ENCODE data around the gene RIPK3.
"Not testable (repeated sequence)": the region's sequence is repeated elsewhere in the genome, so short reads cannot be mapped to it uniquely, and the experiment has no call there.

The RIPK3 gene

GRCh38 chr14:24339284-24340151, at the start of gene RIPK3:
TSS of gene RIPK3 (minus strand) at chr14:24339991. CDS start at chr14:24339826, 165 bp downstream.
- Mint-ChIP-seq H3K4me3 (peak within 1 kb of the TSS; percentile 86), H3K4me1 (peaks cover 37% of the 10 kb centered on the region), H3K27me3 (peaks cover 10% of the 10 kb centered on the region), H3K27ac (peak within 1 kb of the TSS; percentile 92), H3K36me3 (peaks cover 32% of the 10 kb centered on the region), H3K9me3 (no peaks in the 10 kb centered on the region)
- peak; percentile 94 for ATAC-seq

DNA sequence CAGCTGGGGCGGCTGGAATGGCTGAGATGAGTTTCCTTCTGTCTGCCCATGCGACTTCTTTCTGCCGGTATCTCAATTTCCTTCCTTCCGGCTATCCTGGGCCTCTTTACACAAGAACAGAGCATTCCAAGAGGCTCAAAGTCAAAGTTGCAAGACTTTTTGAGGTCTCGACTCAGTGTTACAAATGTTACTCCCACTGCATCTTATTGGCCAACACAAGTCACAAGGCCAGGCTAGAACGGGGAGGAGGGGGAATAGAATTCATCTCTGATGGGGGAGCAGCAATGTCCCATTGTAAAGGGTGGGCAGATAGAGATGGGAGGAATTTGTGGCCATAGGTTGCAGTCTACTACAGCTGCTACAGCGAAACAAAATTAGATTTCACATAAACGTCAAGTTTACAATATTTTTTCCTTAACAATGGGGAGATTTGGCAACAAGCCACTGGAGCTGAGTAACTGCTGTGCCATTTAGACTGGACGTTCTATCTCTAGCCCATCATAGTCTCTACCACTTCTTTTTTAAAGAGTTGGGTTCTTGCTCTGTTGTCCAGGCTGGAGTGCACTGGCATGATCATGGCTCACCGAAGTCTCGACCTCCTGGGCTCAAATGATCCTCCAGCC, 49.5 kb upstream of the RIPK3 start:
- no peak for ATAC-seq
- H3K36me3 Mint-ChIP-seq, result no peaks in the 10 kb centered on the region

DNA sequence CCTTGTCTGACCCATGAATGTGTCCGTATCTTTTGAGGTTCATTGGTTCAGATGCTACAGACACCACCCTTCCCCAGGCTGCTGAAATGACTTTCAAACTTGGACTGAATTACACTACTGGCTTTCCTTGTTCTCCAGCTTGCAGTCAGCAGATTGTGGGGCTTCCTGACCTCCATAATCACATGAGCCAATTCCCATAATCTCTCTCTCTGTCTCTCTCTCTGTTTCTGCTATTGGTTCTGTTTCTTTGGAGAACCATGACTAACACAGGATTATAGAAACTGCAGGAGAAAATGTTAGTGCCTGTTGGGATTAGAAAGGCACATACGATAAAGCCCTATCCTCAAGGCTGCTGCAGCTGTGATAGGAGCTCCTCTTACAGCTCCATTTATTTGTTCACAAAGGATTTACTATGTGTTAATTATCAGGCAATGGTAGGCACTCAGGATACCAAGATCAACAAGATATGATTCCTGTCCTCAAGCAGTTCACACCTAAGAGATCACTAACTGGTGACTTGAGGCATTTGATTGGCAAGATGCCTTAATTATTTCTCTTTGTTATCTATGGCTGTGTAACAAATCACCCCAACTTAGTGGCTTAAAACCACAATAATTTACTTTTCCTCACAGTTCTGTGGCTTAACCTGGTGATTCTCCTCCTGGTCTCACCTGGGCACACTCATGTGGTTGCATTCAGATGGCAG, 48.8 kb upstream of the RIPK3 start:
- peaks cover 9% of the 10 kb centered on the region for H3K27me3 Mint-ChIP-seq
- H3K4me3 Mint-ChIP-seq, result no peak overlapping the region
- no peak overlapping the region for H3K27ac Mint-ChIP-seq
- no peaks in the 10 kb centered on the region for H3K36me3 Mint-ChIP-seq
- ATAC-seq, result no peak
- H3K4me1 Mint-ChIP-seq, result no peaks in the 10 kb centered on the region
- no peaks in the 10 kb centered on the region for H3K9me3 Mint-ChIP-seq

More for the DNA sequence above, 49.5 kb upstream of the RIPK3 start:
- Mint-ChIP-seq H3K4me3 (no peak overlapping the region), H3K4me1 (no peaks in the 10 kb centered on the region), H3K27ac (no peak overlapping the region), H3K9me3 (no peaks in the 10 kb centered on the region), H3K27me3 (peaks cover 9% of the 10 kb centered on the region)

DNA sequence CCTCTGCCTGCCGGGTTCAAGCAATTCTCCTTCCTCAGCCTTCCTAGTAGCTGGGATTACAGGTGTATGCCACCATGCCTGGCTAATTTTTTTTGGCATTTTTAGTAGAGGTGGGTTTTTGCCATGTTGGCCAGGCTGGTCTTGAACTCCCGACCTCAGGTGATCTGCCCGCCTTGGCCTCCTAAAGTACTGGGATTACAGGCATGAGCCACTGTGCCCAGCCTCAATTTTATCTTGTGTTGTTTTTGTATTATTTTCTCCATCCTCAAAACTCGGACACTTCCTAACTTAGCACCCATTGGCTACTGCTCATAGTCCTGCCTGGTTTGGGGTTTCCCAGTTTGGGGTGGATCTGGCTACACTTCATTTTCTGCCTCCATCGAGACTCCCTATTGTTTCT, 47.8 kb upstream of the RIPK3 start:
- not testable (repeated sequence) for H3K36me3 Mint-ChIP-seq, H3K9me3 Mint-ChIP-seq, H3K27me3 Mint-ChIP-seq, H3K4me3 Mint-ChIP-seq, H3K4me1 Mint-ChIP-seq, H3K27ac Mint-ChIP-seq, ATAC-seq

DNA sequence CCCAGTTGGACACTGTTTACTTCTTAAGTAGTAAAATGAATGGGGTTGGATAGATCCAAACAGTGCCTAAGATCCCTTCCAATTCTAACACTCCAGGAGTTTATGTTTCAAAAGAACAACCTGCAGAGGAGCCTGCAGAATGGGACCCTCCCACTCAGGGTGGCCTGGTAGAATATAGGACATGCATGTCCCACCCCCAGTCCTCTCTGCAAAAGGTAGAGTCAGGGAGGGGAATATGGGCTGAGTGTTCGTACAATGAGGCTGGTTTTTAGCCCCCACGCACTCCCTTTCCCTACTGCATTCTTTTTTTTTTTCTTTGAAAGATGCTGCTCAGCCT, 47.2 kb upstream of the RIPK3 start:
- Mint-ChIP-seq H3K27ac (no peak overlapping the region), H3K27me3 (no peaks in the 10 kb centered on the region), H3K9me3 (no peaks in the 10 kb centered on the region), H3K36me3 (no peaks in the 10 kb centered on the region), H3K4me3 (no peak overlapping the region), H3K4me1 (no peaks in the 10 kb centered on the region)
- no peak for ATAC-seq

DNA sequence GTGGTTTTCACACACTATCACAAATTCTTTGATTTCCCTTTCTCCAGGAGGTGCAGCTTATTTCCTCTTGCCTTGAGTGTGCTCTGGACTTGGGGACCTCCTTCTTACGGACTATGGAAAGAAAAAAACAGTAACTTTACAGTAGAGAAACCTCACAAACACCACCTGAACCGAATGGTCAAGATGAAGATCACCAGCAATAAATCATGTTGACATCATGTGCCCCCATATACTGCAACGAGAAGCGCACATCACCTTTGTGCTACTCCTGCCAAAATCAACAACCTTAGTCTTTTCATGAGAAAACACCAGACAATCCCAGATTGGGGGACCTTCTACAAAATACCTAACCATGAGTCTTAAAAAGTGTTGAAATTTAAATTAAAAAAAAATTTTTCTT, 45.7 kb upstream of the RIPK3 start:
- H3K36me3 Mint-ChIP-seq, result no peaks in the 10 kb centered on the region
- no peaks in the 10 kb centered on the region for H3K9me3 Mint-ChIP-seq
- no peaks in the 10 kb centered on the region for H3K4me1 Mint-ChIP-seq
- H3K4me3 Mint-ChIP-seq, result no peak overlapping the region
- ATAC-seq, result no peak
- no peaks in the 10 kb centered on the region for H3K27me3 Mint-ChIP-seq
- H3K27ac Mint-ChIP-seq, result no peak overlapping the region

DNA sequence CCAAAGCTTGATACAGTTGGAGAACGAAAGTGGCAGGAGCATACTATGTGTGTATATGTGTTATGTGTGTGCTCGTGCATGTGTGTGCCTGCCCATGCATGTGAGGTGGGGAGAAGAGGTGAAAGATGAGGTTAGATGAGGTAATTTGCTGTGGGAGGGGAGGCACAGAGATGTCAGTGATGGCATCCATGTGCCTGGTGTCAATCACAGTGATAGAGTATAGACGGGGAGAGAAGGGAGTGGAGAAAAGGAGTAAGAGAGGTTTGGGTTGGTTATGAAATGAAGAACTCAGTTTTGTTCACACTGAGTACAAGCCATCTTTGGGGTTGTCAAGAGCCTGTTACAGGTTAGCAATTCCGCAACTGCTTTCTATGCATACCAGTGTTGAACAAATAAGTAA, 44.4 kb upstream of the RIPK3 start:
- H3K9me3 Mint-ChIP-seq, result no peaks in the 10 kb centered on the region
- no peak for ATAC-seq
- no peak overlapping the region for H3K27ac Mint-ChIP-seq
- no peaks in the 10 kb centered on the region for H3K27me3 Mint-ChIP-seq
- H3K4me3 Mint-ChIP-seq, result no peak overlapping the region
- no peaks in the 10 kb centered on the region for H3K4me1 Mint-ChIP-seq
- H3K36me3 Mint-ChIP-seq, result no peaks in the 10 kb centered on the region

DNA sequence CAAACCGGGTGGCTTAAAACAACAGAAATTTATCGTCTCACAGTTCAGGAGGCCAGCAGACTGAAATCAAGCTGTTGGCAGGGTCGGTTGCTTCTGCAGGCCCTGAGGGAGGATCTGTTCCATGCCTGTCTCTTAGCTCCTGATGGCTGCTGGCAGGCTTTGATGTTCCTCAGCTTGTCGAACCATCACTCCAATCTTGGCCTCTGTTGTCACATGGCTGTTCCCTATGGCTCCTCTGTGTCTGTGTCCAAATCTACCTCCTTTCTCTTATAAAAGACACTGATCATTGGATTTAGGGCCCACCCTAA, 42.2 kb upstream of the RIPK3 start:
- Mint-ChIP-seq H3K9me3 (no peaks in the 10 kb centered on the region), H3K4me1 (no peaks in the 10 kb centered on the region), H3K4me3 (no peak overlapping the region), H3K27me3 (no peaks in the 10 kb centered on the region), H3K36me3 (no peaks in the 10 kb centered on the region), H3K27ac (no peak overlapping the region)
- ATAC-seq, result no peak

DNA sequence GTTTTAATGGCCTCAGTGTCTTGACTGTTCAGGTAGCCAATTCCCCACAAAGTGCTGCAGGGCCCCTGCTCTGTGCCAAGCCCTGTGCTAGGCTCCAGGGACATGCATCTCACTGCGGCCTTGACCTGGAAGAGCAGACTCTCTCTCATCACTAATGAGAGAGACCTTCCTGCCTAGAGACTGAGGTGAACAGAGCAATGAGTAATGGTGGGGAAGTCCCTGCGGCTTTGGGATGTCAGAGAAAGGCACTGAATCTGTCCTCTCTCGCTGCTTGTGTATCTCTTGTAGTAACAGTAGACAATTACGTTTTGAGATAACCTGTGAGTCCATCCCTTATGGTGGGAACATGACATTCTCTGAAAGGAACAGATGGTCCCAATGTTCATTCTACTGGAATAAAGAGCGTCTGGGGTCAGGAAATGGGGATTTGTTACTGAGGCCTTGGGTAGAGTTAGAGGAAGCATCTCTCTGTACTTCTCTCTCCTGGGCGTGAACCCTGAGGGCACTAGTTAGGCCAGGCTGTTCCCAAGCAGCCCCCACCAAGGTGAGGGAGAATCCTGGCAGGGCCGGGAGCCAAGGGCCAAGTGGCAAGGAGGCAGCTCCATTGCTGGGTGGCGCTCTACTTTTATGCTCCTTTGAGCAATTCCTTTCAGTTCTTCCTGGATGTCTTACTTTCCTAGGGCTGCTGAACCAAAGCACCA, 41.7 kb upstream of the RIPK3 start:
- Mint-ChIP-seq H3K4me1 (no peaks in the 10 kb centered on the region), H3K27ac (no peak overlapping the region), H3K36me3 (no peaks in the 10 kb centered on the region), H3K27me3 (no peaks in the 10 kb centered on the region), H3K4me3 (no peak overlapping the region), H3K9me3 (no peaks in the 10 kb centered on the region)
- ATAC-seq, result no peak

GRCh38 chr14:24379907-24380730, 40.3 kb upstream of the RIPK3 start:
- no peaks in the 10 kb centered on the region for H3K9me3 Mint-ChIP-seq
- H3K27ac Mint-ChIP-seq, result no peak overlapping the region
- H3K36me3 Mint-ChIP-seq, result no peaks in the 10 kb centered on the region
- no peaks in the 10 kb centered on the region for H3K27me3 Mint-ChIP-seq
- ATAC-seq, result no peak
- H3K4me1 Mint-ChIP-seq, result no peaks in the 10 kb centered on the region
- H3K4me3 Mint-ChIP-seq, result no peak overlapping the region

GRCh38 chr14:24378981-24379906, 39.5 kb upstream of the RIPK3 start:
- H3K27ac Mint-ChIP-seq, result no peak overlapping the region
- no peaks in the 10 kb centered on the region for H3K9me3 Mint-ChIP-seq
- ATAC-seq, result no peak
- no peaks in the 10 kb centered on the region for H3K27me3 Mint-ChIP-seq
- no peaks in the 10 kb centered on the region for H3K4me1 Mint-ChIP-seq
- H3K4me3 Mint-ChIP-seq, result no peak overlapping the region
- no peaks in the 10 kb centered on the region for H3K36me3 Mint-ChIP-seq

- Mint-ChIP-seq H3K36me3 (no peaks in the 10 kb centered on the region), H3K4me1 (no peaks in the 10 kb centered on the region), H3K4me3 (no peak overlapping the region), H3K9me3 (no peaks in the 10 kb centered on the region), H3K27ac (no peak overlapping the region), H3K27me3 (no peaks in the 10 kb centered on the region)
- peak; percentile 37 for ATAC-seq
Measured at GRCh38 chr14:24378327-24378726, 38.5 kb upstream of the RIPK3 start.

GRCh38 chr14:24377657-24378056, 37.9 kb upstream of the RIPK3 start:
- ATAC-seq, result no peak
- Mint-ChIP-seq H3K27ac (no peak overlapping the region), H3K27me3 (no peaks in the 10 kb centered on the region), H3K4me1 (no peaks in the 10 kb centered on the region), H3K9me3 (no peaks in the 10 kb centered on the region), H3K36me3 (no peaks in the 10 kb centered on the region), H3K4me3 (no peak overlapping the region)

GRCh38 chr14:24377126-24377525, 37.3 kb upstream of the RIPK3 start:
- no peak overlapping the region for H3K27ac Mint-ChIP-seq
- H3K9me3 Mint-ChIP-seq, result no peaks in the 10 kb centered on the region

More at GRCh38 chr14:24377126-24377525, 37.3 kb upstream of the RIPK3 start:
- Mint-ChIP-seq H3K27me3 (no peaks in the 10 kb centered on the region), H3K36me3 (no peaks in the 10 kb centered on the region), H3K4me3 (no peak overlapping the region), H3K4me1 (no peaks in the 10 kb centered on the region)
- ATAC-seq, result no peak

All from stimulated activated memory B cell treated with anti-CD40 and anti-IgM and Interleukin-4, amounts not matched to agents 10 μg/mL and 1 μg/mL and 100 μg/mL, for 72 hours (primary cell).